Esophagus muscularis mucosa (tissue), 4 donors: ENCODE measurements around the gene YBX1. TPM values are rescaled to one million over a fixed set of nuclear protein-coding genes. Genes with fewer than 3 reads are reported as not detected.
"Not testable (repeated sequence)": the region's sequence is repeated elsewhere in the genome, so short reads cannot be mapped to it uniquely, and the experiment has no call there.

Experiments
- DNase-seq: peaks from one replicate; pipeline ENCODE4 v3.0.0-alpha.2; 2017; ENCODE audit errors: extremely low spot score
- H3K27ac ChIP-seq, 4 donors: fragments of 200-600 bp; sonication (generic); replicated peaks in 1 of 4; 1 replicate in 3 of 4; 2 replicates in 1 of 4; pipeline ENCODE4 v1.5.1; 2016 to 2019; ENCODE audit warnings: mild to moderate bottlenecking in 1 of 4
- H3K27me3 ChIP-seq, 4 donors: fragments of 200-600 bp; sonication (generic); one replicate each; pipeline versions ENCODE4 v1.5.1 to v1.6.0; 2016 to 2019
- H3K36me3 ChIP-seq, 4 donors: fragments of 200-600 bp; sonication (generic); one replicate each; pipeline ENCODE4 v1.5.1; 2016 to 2019
- H3K4me1 ChIP-seq, 4 donors: fragments of 200-600 bp; sonication (generic); one replicate each; pipeline ENCODE4 v1.5.1; 2016 to 2019
- H3K4me3 ChIP-seq, 4 donors: fragments of 200-600 bp; sonication (generic); 1 replicate in 2 of 4; 2 replicates in 2 of 4; pipeline ENCODE4 v1.5.1; 2016 to 2019; ENCODE audit warnings: mild to moderate bottlenecking in 4 of 4, moderate library complexity in 1 of 4
- H3K9me3 ChIP-seq, 4 donors: fragments of 200-600 bp; sonication (generic); 1 replicate in 3 of 4; 2 replicates in 1 of 4; pipeline ENCODE4 v1.5.1; 2016 to 2019
- CTCF ChIP-seq, 3 experiments: fragments of 200-600 bp in 2 of 3; fragments of 450-650 bp in 1 of 3; sonication (generic) in 2 of 3; IDR thresholded peaks; one replicate each; pipeline ENCODE4 v1.5.1; 2017 to 2019; ENCODE audit warnings: antibody characterized with exemption in 3 of 3, mild to moderate bottlenecking in 2 of 3, moderate library complexity in 1 of 3
- EP300 ChIP-seq: sonication (generic); formaldehyde crosslinking; IDR thresholded peaks from one replicate; pipeline ENCODE4 v1.6.1; 2017; ENCODE audit warnings: antibody characterized with exemption
- POLR2A ChIP-seq: fragments of 450-650 bp; IDR thresholded peaks from one replicate; pipeline ENCODE4 v1.6.1; 2017; ENCODE audit warnings: antibody characterized with exemption, moderate library complexity, mild to moderate bottlenecking, low read depth
- POLR2AphosphoS5 ChIP-seq, 2 donors: sonication (generic); formaldehyde crosslinking; IDR thresholded peaks; one replicate each; pipeline ENCODE4 v1.6.1; 2017; ENCODE audit warnings: antibody characterized with exemption in 2 of 2
- WGBS: methylation state at CpG from one replicate; pipeline ENCODE4 v1.1.5; 2018; 5-methylcytosine and 5-hydroxymethylcytosine counted together
- intact Hi-C: fragments of 100-400 bp; cut with DNase I; formaldehyde crosslinking; loops from one replicate; pipeline ENCODE4 v1.15.1; 2023
- total RNA-seq, 4 donors: library from RNA; depleted of rRNA; stranded (reverse); fragments of >200 nt; gene quantifications; one replicate each; pipeline versions ENCODE4 v1.1.0 to v1.2.1, GENCODE V29; 2016

YBX1 gene
- total RNA-seq, 4 donors from 2014 or later = 778 to 889 (median 812) TPM

GRCh38 chr1:42723511-42723910 lies 41.3 kb downstream of the YBX1 start:
- no peak overlapping the region for H3K27ac ChIP-seq
- H3K4me3 ChIP-seq = no peak overlapping the region
- intact Hi-C loops = no loop called here
- 86% methylated on average over 6 of the region's 6 CpGs for WGBS
- TF ChIP-seq EP300 (no peak), CTCF (IDR thresholded peaks at IDR 0.05) (no peak)
- DNase-seq = no peak
- H3K9me3 ChIP-seq = no peaks in the 10 kb centered on the region
- no peaks in the 10 kb centered on the region for H3K4me1 ChIP-seq
- H3K36me3 ChIP-seq = no peaks in the 10 kb centered on the region
- H3K27me3 ChIP-seq = no peaks in the 10 kb centered on the region

GRCh38 chr1:42725820-42726219 lies 43.6 kb downstream of the YBX1 start:
- DNase-seq, H3K4me1 ChIP-seq, H3K36me3 ChIP-seq, H3K27ac ChIP-seq, H3K9me3 ChIP-seq, H3K27me3 ChIP-seq, intact Hi-C loops, H3K4me3 ChIP-seq: not testable (repeated sequence)
- WGBS = 100% methylated on average over 4 of the region's 4 CpGs

- intact Hi-C loops = no loop called here
- H3K27me3 ChIP-seq = peaks cover 0 to 7% (median 0%) of the 10 kb centered on the region in 4 donors
- TF ChIP-seq POLR2AphosphoS5 (IDR thresholded peaks at IDR 0.05) = no peak
- TF ChIP-seq EP300 = no peak
- no peak for TF ChIP-seq POLR2A
- TF ChIP-seq CTCF (IDR thresholded peaks at IDR 0.05) = no peak
- no peak overlapping the region for H3K4me3 ChIP-seq
- no peaks in the 10 kb centered on the region for H3K36me3 ChIP-seq
- H3K27ac ChIP-seq = no peak overlapping the region
- DNase-seq = no peak
- no peaks in the 10 kb centered on the region for H3K4me1 ChIP-seq
- H3K9me3 ChIP-seq = no peaks in the 10 kb centered on the region
- 88% methylated on average over 3 of the region's 3 CpGs for WGBS
Observed at GRCh38 chr1:42730002-42730401, 47.8 kb downstream of the YBX1 start.

GRCh38 chr1:42730988-42731387 lies 48.8 kb downstream of the YBX1 start:
- no peak for TF ChIP-seq EP300
- TF ChIP-seq POLR2AphosphoS5 (IDR thresholded peaks at IDR 0.05) = no peak
- TF ChIP-seq CTCF (IDR thresholded peaks at IDR 0.05) = no peak
- no peak for TF ChIP-seq POLR2A
- Histone ChIP-seq H3K36me3 (no peaks in the 10 kb centered on the region), H3K4me1 (no peaks in the 10 kb centered on the region), H3K4me3 (no peak overlapping the region), H3K9me3 (no peaks in the 10 kb centered on the region), H3K27ac (no peak overlapping the region), H3K27me3 (peaks cover 0 to 11% (median 0%) of the 10 kb centered on the region in 4 donors)
- no peak for DNase-seq
- intact Hi-C loops = no loop called here
- 83% methylated on average over 4 of the region's 4 CpGs for WGBS

- no peak overlapping the region for H3K4me3 ChIP-seq
- peaks cover 0 to 11% (median 0%) of the 10 kb centered on the region in 4 donors for H3K27me3 ChIP-seq
- no peak overlapping the region for H3K27ac ChIP-seq
- intact Hi-C loops = no loop called here
- no peak for DNase-seq
- H3K4me1 ChIP-seq = no peaks in the 10 kb centered on the region
- TF ChIP-seq POLR2A (no peak), EP300 (no peak), POLR2AphosphoS5 (IDR thresholded peaks at IDR 0.05) (no peak), CTCF (IDR thresholded peaks at IDR 0.05) (no peak)
- no peaks in the 10 kb centered on the region for H3K9me3 ChIP-seq
- WGBS = 93% methylated on average over 3 of the region's 3 CpGs
- H3K36me3 ChIP-seq = no peaks in the 10 kb centered on the region
Observed at GRCh38 chr1:42731585-42731984, 49.4 kb downstream of the YBX1 start.
